ENCODE results near the gene PCSK4. TPM values are rescaled to one million over a fixed set of nuclear protein-coding genes. Genes with fewer than 3 reads are reported as not detected.
"Not testable (repeated sequence)": the region's sequence is repeated elsewhere in the genome, so short reads cannot be mapped to it uniquely, and the experiment has no call there.

Gene PCSK4
- total RNA-seq, 1 donor from 2014 or later: 37.7 TPM

- Mint-ChIP-seq H3K36me3 (ENCODE audit: insufficient read depth) (peaks cover 18% of the 10 kb centered on the region), H3K27ac (no peak overlapping the region), H3K9me3 (ENCODE audit: low read depth) (no peaks in the 10 kb centered on the region), H3K4me3 (ENCODE audit: low read depth) (no peak overlapping the region), H3K27me3 (no peaks in the 10 kb centered on the region), H3K4me1 (ENCODE audit: low read depth) (peaks cover 5% of the 10 kb centered on the region)
- DNase-seq (ENCODE audit: low spot score, unreplicated experiment): no peak
- TF ChIP-seq, protein P1, sequence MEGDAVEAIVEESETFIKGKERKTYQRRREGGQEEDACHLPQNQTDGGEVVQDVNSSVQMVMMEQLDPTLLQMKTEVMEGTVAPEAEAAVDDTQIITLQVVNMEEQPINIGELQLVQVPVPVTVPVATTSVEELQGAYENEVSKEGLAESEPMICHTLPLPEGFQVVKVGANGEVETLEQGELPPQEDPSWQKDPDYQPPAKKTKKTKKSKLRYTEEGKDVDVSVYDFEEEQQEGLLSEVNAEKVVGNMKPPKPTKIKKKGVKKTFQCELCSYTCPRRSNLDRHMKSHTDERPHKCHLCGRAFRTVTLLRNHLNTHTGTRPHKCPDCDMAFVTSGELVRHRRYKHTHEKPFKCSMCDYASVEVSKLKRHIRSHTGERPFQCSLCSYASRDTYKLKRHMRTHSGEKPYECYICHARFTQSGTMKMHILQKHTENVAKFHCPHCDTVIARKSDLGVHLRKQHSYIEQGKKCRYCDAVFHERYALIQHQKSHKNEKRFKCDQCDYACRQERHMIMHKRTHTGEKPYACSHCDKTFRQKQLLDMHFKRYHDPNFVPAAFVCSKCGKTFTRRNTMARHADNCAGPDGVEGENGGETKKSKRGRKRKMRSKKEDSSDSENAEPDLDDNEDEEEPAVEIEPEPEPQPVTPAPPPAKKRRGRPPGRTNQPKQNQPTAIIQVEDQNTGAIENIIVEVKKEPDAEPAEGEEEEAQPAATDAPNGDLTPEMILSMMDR (IDR thresholded peaks at IDR 0.05; ENCODE audit: unreplicated experiment): no peak
These were observed 48.3 kb downstream of the PCSK4 start for GRCh38 chr19:1441677-1442438.

DNA sequence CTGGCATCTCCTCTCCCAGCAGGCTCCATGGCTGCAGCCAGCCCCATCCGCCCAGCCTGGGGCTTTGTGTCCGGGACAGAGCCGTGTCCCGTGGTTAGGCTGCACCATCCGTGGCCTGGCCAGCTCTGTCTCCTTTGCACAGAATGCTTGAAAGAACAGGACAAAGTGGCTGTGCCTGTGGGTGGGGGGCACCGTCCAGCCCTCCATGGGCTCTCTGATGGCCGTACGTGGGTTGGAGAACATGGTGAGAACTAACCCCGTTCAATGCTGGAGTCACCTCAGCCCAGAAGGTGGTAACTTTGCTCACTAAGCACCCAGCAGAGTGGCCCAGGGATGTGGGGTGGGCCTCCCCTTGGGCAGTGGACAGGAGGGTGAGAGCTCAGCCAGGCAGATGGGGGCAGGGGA is 49.1 kb downstream of the PCSK4 start:
- no peaks in the 10 kb centered on the region for H3K9me3 Mint-ChIP-seq (ENCODE audit: low read depth)
- TF ChIP-seq, protein P1 (IDR thresholded peaks at IDR 0.05; ENCODE audit: unreplicated experiment): no peak
- no peak for DNase-seq (ENCODE audit: low spot score, unreplicated experiment)
- peak overlapping the region; percentile 97 for H3K4me3 Mint-ChIP-seq (ENCODE audit: low read depth)
- H3K27me3 Mint-ChIP-seq: no peaks in the 10 kb centered on the region
- no peak overlapping the region for H3K27ac Mint-ChIP-seq
- peaks cover 18% of the 10 kb centered on the region for H3K36me3 Mint-ChIP-seq (ENCODE audit: insufficient read depth)
- peaks cover 5% of the 10 kb centered on the region for H3K4me1 Mint-ChIP-seq (ENCODE audit: low read depth)

- Mint-ChIP-seq H3K4me3 (ENCODE audit: low read depth) (peak overlapping the region; percentile 97), H3K36me3 (ENCODE audit: insufficient read depth) (peaks cover 21% of the 10 kb centered on the region), H3K4me1 (ENCODE audit: low read depth) (peaks cover 5% of the 10 kb centered on the region), H3K27me3 (no peaks in the 10 kb centered on the region), H3K27ac (peak overlapping the region; percentile 37), H3K9me3 (ENCODE audit: low read depth) (no peaks in the 10 kb centered on the region)
- TF ChIP-seq, protein P1 (IDR thresholded peaks at IDR 0.05; ENCODE audit: unreplicated experiment): no peak
- no peak for DNase-seq (ENCODE audit: low spot score, unreplicated experiment)
These were observed 49.7 kb downstream of the PCSK4 start for GRCh38 chr19:1440418-1440801.

- not testable (repeated sequence) for H3K4me1 Mint-ChIP-seq (ENCODE audit: low read depth); DNase-seq (ENCODE audit: low spot score, unreplicated experiment); H3K9me3 Mint-ChIP-seq (ENCODE audit: low read depth); H3K27me3 Mint-ChIP-seq
- Mint-ChIP-seq H3K36me3 (ENCODE audit: insufficient read depth) (peaks cover 23% of the 10 kb centered on the region), H3K4me3 (ENCODE audit: low read depth) (peak overlapping the region; percentile 97), H3K27ac (peak overlapping the region; percentile 100)
These were observed 50.4 kb downstream of the PCSK4 start for GRCh38 chr19:1439525-1440417.

- Mint-ChIP-seq H3K36me3 (ENCODE audit: insufficient read depth) (peaks cover 23% of the 10 kb centered on the region), H3K4me1 (ENCODE audit: low read depth) (peaks cover 5% of the 10 kb centered on the region), H3K4me3 (ENCODE audit: low read depth) (peak overlapping the region; percentile 97), H3K9me3 (ENCODE audit: low read depth) (no peaks in the 10 kb centered on the region), H3K27me3 (no peaks in the 10 kb centered on the region), H3K27ac (peak overlapping the region; percentile 100)
- TF ChIP-seq, protein P1 (IDR thresholded peaks at IDR 0.05; ENCODE audit: unreplicated experiment): no peak
- DNase-seq (ENCODE audit: low spot score, unreplicated experiment): no peak
These were observed 51.2 kb downstream of the PCSK4 start for GRCh38 chr19:1438933-1439354.

All from progenitor cell of endocrine pancreas (in vitro differentiated cells).